VCaP (cell line): ENCODE results near the gene TRPM2.

Source experiments
- H3K27ac ChIP-seq: fragments of 450-650 bp; 2 replicates; pipeline ENCODE4 v1.5.1; 2017
- CTCF ChIP-seq: fragments of 450-650 bp; conservative IDR thresholded peaks from 2 replicates; pipeline ENCODE4 v1.5.1; 2017; ENCODE audit warnings: mild to moderate bottlenecking, moderate library complexity

TRPM2 gene

GRCh38 chr21:44425895-44426662 lies 72.7 kb downstream of the TRPM2 start:
- peak overlapping the region; percentile 91 for H3K27ac ChIP-seq
- TF ChIP-seq CTCF = no peak

GRCh38 chr21:44426663-44427191 lies 73.3 kb downstream of the TRPM2 start:
- H3K27ac ChIP-seq = peak overlapping the region; percentile 91
- no peak for TF ChIP-seq CTCF

- peak overlapping the region; percentile 91 for H3K27ac ChIP-seq
- TF ChIP-seq CTCF = no peak
Observed at GRCh38 chr21:44427241-44428120, 74.1 kb downstream of the TRPM2 start.

GRCh38 chr21:44428281-44428960 lies 75.0 kb downstream of the TRPM2 start:
- TF ChIP-seq CTCF = no peak
- peak overlapping the region; percentile 91 for H3K27ac ChIP-seq

GRCh38 chr21:44429894-44430293 lies 76.5 kb downstream of the TRPM2 start:
- no peak overlapping the region for H3K27ac ChIP-seq
- no peak for TF ChIP-seq CTCF

GRCh38 chr21:44431300-44431699 lies 77.9 kb downstream of the TRPM2 start:
- no peak overlapping the region for H3K27ac ChIP-seq
- TF ChIP-seq CTCF = no peak
